Thymus (tissue), 11 donors: ENCODE data around the gene EFNB3. TPM values are rescaled to one million over a fixed set of nuclear protein-coding genes. Genes with fewer than 3 reads are reported as not detected.

ENCODE experiments used
- DNase-seq, 9 donors: peaks; one replicate each; pipeline ENCODE4 v3.0.0-alpha.2; 2013; ENCODE audit warnings: low spot score in 9 of 9, low read depth in 6 of 9, missing footprints in 1 of 9
- H3K27ac ChIP-seq, 2 donors: one replicate each; pipeline ENCODE4 v1.5.1; 2013; ENCODE audit warnings: control low read depth in 1 of 2, low read depth in 1 of 2, low read length in 1 of 2, mild to moderate bottlenecking in 1 of 2, moderate library complexity in 1 of 2
- H3K27me3 ChIP-seq, 2 donors: one replicate each; pipeline ENCODE4 v1.5.1; 2013; ENCODE audit warnings: low read length in 1 of 2; ENCODE audit not compliant: control insufficient read depth in 2 of 2, insufficient read depth in 1 of 2
- H3K36me3 ChIP-seq, 2 donors: one replicate each; pipeline ENCODE4 v1.5.1; 2013; ENCODE audit warnings: low read length in 1 of 2, mild to moderate bottlenecking in 1 of 2, moderate library complexity in 1 of 2; ENCODE audit not compliant: control insufficient read depth in 2 of 2, insufficient read depth in 2 of 2
- H3K4me1 ChIP-seq, 2 donors: one replicate each; pipeline ENCODE4 v1.5.1; 2013; ENCODE audit warnings: low read length in 2 of 2; ENCODE audit not compliant: control insufficient read depth in 2 of 2, insufficient read depth in 2 of 2
- H3K4me3 ChIP-seq, 2 donors: one replicate each; pipeline ENCODE4 v1.5.1; 2013; ENCODE audit warnings: low read length in 2 of 2, control low read depth in 1 of 2, mild to moderate bottlenecking in 1 of 2
- H3K9me3 ChIP-seq, 2 donors: one replicate each; pipeline ENCODE4 v1.5.1; 2013; ENCODE audit warnings: low read length in 1 of 2, mild to moderate bottlenecking in 1 of 2; ENCODE audit not compliant: control insufficient read depth in 2 of 2, insufficient read depth in 1 of 2
- WGBS: extraction: QIAGEN DNeasy Blood & Tissue Kit; methylation state at CpG from one replicate; pipeline ENCODE4 v1.1.7; 2013; 5-methylcytosine and 5-hydroxymethylcytosine counted together
- polyA plus RNA-seq: library from polyadenylated mRNA; stranded (reverse); fragments of 200-250 nt; gene quantifications from one replicate; pipeline ENCODE4 v1.2.3, GENCODE V29; 2013
- total RNA-seq: library from RNA; stranded (reverse); fragments of 120-200 nt; gene quantifications from one replicate; pipeline ENCODE4 v1.2.4, GENCODE V29; 2013
- donor health status: healthy.

EFNB3 gene
- total and polyA plus RNA-seq, 2 donors = 0.52 TPM

DNA sequence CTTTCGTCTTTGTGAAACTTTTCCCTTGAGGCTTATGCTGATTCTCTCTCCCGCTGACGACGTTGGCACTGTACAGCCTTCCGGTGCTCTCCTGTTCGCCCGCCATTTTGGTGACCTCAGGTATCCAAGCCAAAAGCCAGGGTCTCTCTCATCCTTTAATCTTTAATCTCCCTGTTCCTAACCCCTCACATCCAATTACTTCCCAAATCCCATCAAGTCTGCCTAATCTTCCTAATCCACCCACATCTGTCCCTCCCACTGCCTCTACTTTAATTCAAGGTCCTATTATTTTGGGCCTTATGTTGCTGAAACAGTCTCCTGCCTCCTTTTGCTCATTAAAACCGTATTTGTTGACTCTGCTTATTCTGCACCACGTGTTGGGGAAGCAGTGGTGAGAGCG lies 9.4 kb upstream of the EFNB3 start:
- Histone ChIP-seq H3K27ac (no peak overlapping the region), H3K4me3 (no peak overlapping the region), H3K4me1 (no peaks in the 10 kb centered on the region), H3K36me3 (peaks cover 4 to 16% of the 10 kb centered on the region in 2 donors), H3K9me3 (no peaks in the 10 kb centered on the region), H3K27me3 (no peaks in the 10 kb centered on the region)
- 98% methylated on average over 10 of the region's 10 CpGs for whole genome bisulfite sequencing
- no peak for DNase-seq

DNA sequence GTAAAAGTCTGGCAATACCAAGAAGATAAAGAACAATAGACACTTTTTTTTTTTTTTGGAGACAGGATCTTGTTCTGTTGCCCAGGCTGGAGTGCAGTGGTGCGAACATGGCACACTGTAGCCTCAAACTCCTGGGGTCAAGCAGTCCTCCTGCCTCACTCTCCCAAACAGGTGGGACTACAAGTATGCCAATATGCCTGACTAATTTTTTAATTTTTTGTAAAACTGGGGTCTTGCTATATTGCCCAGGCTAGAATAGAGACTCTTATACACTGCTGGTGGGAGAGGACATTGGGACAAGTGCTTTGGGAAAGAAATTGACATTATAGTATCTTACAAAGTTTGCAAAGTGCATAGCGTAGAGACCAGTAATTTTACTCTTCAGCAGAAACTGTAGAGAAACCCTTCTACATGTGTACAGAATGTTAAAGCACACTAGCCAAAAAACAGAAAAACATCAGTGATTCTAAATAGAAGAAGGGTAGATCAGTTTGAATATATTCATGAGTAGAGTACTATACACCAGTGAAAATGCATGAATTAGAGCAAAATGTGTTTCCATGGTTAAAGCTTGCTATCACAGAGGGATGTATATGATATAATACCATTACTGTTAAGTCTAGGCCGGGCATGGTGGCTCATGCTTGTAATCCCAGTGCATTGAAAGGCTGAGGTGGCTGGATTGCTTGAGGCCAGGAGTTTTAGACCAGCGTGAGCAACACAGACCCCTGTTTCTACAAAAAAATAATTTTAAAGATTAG lies 7.0 kb upstream of the EFNB3 start:
- Histone ChIP-seq H3K36me3 (peaks cover 26 to 29% of the 10 kb centered on the region in 2 donors), H3K4me3 (no peak overlapping the region), H3K4me1 (no peaks in the 10 kb centered on the region), H3K27me3 (peaks cover 0 to 3% of the 10 kb centered on the region in 2 donors), H3K27ac (no peak overlapping the region), H3K9me3 (no peaks in the 10 kb centered on the region)
- no peak for DNase-seq
- WGBS = 97% methylated on average over 4 of the region's 4 CpGs

DNA sequence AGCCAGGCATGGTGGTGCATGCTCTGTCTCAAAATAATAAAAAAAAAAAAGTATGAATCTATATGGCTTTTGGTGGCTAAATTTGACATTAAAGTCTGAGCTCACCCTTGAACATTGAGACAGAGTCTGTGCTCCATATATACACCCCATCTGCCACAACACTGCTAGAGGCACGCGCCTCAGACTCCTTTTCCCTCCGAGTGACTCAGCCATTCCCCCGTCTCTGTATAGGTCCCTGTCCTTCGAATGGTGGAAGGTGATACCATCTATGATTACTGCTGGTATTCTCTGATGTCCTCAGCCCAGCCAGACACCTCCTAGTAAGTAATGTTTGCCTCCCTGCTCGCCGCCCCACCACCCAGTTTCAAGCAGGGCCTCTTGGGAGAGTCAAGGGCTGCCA lies 4.5 kb upstream of the EFNB3 start:
- 97% methylated on average over 7 of the region's 7 CpGs for WGBS
- H3K36me3 ChIP-seq = peaks cover 25 to 27% of the 10 kb centered on the region in 2 donors
- H3K27ac ChIP-seq = no peak overlapping the region
- DNase-seq = no peak
- peaks cover 7 to 8% of the 10 kb centered on the region in 2 donors for H3K4me1 ChIP-seq
- no peak overlapping the region for H3K4me3 ChIP-seq
- peaks cover 17 to 28% of the 10 kb centered on the region in 2 donors for H3K27me3 ChIP-seq
- peaks cover 0 to under 1% of the 10 kb centered on the region in 2 donors for H3K9me3 ChIP-seq

DNA sequence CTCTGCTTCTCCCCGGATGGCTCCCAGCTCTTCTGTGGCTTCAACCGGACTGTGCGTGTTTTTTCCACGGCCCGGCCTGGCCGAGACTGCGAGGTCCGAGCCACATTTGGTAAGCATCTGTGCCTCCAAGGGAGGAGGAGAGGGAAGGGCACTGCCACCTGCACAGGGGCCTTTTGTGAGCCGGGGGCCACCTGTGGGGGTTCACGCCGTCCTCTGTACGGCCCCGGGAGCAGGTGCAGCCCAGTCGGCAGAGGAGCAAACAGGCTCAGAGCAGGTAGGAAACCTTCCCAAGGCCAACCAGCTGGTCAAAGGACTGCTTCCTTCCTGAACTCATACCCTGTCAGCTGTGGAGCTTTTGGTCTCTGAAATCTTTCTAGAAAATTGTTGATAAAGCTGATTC lies 3.3 kb upstream of the EFNB3 start:
- Histone ChIP-seq H3K36me3 (peaks cover 21 to 25% of the 10 kb centered on the region in 2 donors), H3K27me3 (peaks cover 28 to 40% of the 10 kb centered on the region in 2 donors), H3K9me3 (peaks cover 0 to 8% of the 10 kb centered on the region in 2 donors), H3K4me1 (peaks cover 8 to 11% of the 10 kb centered on the region in 2 donors), H3K4me3 (no peak overlapping the region), H3K27ac (no peak overlapping the region)
- 97% methylated on average over 14 of the region's 14 CpGs for WGBS
- DNase-seq = no peak

DNA sequence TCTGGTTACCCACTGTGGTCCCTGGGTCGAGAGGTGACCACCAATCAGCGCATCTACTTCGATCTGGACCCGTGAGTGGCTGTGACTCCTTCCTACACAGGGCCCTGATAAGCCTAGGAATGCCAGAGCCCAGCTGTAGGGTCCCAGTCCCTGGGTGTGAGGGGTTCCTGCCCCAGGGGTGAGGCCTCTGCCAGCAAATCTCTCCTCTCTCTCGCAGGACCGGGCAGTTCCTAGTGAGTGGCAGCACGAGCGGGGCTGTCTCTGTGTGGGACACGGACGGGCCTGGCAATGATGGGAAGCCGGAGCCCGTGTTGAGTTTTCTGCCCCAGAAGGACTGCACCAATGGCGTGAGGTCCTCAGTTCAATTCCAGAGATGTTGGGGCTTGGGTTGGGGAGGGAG lies 2.2 kb upstream of the EFNB3 start:
- WGBS = 98% methylated on average over 13 of the region's 13 CpGs

DNA sequence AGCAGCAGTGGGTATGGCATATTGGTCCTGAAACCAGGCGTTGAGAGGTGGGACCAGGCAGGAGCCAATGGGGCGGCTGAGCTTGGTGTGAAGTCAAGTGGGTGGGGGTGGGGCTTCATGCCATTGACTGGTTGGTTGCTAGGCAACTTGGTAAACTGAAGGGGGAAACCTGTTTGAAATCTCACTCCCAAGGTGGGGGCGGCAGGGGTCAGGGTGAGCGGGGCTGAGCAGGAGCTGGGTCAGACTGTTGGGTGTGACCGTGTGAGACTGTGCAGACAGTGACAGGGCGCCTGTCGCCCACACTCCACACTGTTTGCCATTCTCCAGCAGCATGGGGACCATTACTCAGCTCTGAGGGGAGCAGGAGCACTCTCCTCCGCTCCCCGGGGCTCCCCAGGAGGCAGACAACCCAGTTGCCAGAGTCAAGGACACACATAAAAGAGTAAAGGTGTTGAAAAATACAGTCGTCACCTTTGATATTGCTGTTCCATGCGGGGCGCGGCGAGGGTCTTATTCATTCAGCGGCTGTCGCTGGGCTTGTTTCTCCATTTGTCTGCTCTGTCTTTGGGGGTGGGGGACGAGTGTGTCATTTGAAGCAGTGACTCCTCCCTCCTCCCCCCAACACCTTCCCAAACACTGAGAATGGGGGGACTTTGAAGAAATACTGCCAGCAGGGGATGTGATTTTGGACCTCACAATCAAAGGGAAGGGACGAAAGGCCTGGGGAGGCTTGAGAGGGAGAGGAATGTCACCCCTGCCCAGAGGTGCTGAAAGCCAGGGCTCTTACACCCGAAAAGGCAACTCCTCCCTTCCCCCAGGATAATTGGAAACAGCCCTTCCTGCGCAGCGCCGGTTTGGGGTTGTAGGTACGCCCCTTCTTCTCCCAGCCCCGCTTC lies 1.2 kb upstream of the EFNB3 start:
- peaks cover 38 to 61% of the 10 kb centered on the region in 2 donors for H3K27me3 ChIP-seq
- no peak for DNase-seq
- WGBS = 73% methylated on average over 24 of the region's 24 CpGs
- H3K4me1 ChIP-seq = peaks cover 8 to 11% of the 10 kb centered on the region in 2 donors
- H3K36me3 ChIP-seq = peaks cover 18 to 25% of the 10 kb centered on the region in 2 donors
- peaks cover 0 to 11% of the 10 kb centered on the region in 2 donors for H3K9me3 ChIP-seq
- no peak overlapping the region for H3K4me3 ChIP-seq
- H3K27ac ChIP-seq = no peak overlapping the region

More for the DNA sequence above, 2.2 kb upstream of the EFNB3 start:
- peaks cover 38 to 51% of the 10 kb centered on the region in 2 donors for H3K27me3 ChIP-seq
- H3K9me3 ChIP-seq = peaks cover 0 to 11% of the 10 kb centered on the region in 2 donors
- H3K4me1 ChIP-seq = peaks cover 8 to 11% of the 10 kb centered on the region in 2 donors
- H3K4me3 ChIP-seq = no peak overlapping the region
- H3K27ac ChIP-seq = no peak overlapping the region
- peaks cover 18 to 25% of the 10 kb centered on the region in 2 donors for H3K36me3 ChIP-seq
- no peak for DNase-seq

DNA sequence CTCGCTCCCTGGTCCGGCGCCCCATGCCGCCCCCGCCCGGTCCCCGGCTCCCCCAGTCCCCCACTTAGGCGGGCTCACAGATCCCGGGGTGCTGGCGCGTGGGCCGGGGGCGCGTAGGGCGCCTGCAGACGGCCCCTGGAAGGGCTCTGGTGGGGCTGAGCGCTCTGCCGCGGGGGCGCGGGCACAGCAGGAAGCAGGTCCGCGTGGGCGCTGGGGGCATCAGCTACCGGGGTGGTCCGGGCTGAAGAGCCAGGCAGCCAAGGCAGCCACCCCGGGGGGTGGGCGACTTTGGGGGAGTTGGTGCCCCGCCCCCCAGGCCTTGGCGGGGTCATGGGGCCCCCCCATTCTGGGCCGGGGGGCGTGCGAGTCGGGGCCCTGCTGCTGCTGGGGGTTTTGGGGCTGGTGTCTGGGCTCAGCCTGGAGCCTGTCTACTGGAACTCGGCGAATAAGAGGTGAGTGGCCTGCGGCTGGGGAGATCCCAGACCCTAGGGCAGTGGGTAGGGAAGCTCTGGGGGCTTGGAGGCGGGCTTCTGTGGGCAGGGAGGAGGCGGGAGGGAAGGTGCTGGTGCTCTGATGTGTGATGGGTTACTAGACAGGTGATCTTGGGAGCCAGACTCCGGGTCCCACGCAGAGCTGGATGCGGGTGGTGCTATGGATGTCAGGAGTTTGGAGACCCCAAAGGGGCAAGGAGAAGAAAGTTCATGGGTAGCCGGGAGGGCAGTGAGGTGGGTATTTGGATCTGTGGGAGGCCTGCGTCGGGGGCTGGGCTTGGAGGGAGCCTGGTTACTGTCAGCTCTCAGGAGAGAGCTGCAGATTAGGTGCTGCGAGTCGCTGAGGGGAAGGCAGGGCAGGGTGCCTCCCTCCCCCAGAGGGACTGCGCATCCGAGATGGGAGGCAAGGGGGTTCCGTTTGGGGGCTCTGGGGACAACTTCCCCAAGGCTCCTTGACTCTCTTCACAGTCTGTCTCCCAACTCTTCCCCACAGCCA lies 560 bp downstream of the EFNB3 start:
- peak overlapping the region in 1 of 2 donors; percentile 44 for H3K4me3 ChIP-seq
- peaks cover 12 to 16% of the 10 kb centered on the region in 2 donors for H3K4me1 ChIP-seq
- no peak overlapping the region for H3K27ac ChIP-seq
- H3K9me3 ChIP-seq = peaks cover 0 to 11% of the 10 kb centered on the region in 2 donors
- WGBS = 6% methylated on average over 50 of the region's 50 CpGs
- DNase-seq = no peak
- peaks cover 16 to 24% of the 10 kb centered on the region in 2 donors for H3K36me3 ChIP-seq
- peaks cover 38 to 74% of the 10 kb centered on the region in 2 donors for H3K27me3 ChIP-seq

DNA sequence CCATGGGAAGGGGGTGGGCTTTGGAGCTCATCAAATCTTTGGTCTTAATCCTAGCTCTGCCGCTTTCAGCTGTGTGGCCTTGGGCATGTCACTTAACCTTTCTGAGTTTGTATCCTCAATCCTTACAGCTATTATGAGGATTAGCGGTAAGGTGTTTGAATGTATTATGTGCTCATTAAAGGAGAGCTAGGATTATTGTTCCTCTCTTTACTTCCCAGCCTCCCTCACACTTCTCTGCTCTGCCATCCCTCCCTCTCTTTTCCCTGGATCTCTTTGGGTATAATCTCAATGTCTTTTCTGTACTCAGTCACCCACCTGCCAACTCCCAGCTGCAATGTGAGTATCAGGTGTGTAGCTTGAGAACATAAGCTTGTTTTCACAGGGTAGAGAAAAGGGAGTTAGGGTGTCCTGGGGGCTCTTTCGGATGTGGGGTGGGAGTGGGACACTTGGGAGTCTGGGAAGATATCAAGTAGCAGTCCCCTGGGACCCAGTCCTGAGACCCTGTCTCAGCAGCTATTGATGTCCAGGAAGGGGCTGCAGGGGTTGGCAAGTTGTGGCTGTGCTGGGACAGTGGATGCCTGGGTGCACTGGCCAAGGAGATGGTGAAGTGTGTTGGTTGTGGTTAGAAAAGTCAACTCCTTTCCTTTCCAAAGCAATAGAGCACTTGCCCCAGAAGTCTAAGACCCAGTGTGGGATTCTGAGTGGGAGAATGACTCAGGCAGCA lies 1.8 kb downstream of the EFNB3 start:
- Histone ChIP-seq H3K4me3 (no peak overlapping the region), H3K27ac (no peak overlapping the region), H3K4me1 (peaks cover 12 to 16% of the 10 kb centered on the region in 2 donors), H3K27me3 (peaks cover 38 to 85% of the 10 kb centered on the region in 2 donors), H3K9me3 (peaks cover 0 to 11% of the 10 kb centered on the region in 2 donors), H3K36me3 (peaks cover 8 to 14% of the 10 kb centered on the region in 2 donors)
- 97% methylated on average over 3 of the region's 3 CpGs for WGBS
- no peak for DNase-seq
